NCI-H1694 treated with DMSO at 0.1 percent for 48 hours (cell line): ENCODE measurements around the gene HMCN1.
"Not testable (repeated sequence)": the region's sequence is repeated elsewhere in the genome, so short reads cannot be mapped to it uniquely, and the experiment has no call there.

Source experiments
- DNase-seq: peaks from one replicate; lab custom pipeline; 2025; lab: John Stamatoyannopoulos, UW

Gene HMCN1

GRCh38 chr1:185853739-185854138, 119.5 kb downstream of the HMCN1 start:
- no peak for DNase-seq

DNA sequence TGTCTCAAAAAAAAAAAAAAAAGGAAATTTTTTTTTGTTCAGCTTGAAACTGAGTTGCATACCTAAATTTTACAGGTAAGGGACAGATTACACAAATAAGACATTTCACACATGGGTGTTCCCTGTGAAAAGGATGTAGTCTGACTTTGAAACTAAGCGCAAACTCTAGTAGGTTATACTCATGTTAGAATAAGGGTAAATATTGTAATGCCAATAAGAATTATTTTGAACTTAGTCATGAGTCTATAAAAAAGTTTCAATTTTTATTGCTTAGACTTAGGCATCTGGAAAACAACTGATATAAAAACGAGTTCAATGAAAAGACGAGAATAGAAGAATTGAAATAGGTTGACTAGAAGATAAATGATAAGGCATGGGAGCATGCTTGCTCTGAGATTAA, 122.3 kb downstream of the HMCN1 start:
- DNase-seq, result no peak

DNA sequence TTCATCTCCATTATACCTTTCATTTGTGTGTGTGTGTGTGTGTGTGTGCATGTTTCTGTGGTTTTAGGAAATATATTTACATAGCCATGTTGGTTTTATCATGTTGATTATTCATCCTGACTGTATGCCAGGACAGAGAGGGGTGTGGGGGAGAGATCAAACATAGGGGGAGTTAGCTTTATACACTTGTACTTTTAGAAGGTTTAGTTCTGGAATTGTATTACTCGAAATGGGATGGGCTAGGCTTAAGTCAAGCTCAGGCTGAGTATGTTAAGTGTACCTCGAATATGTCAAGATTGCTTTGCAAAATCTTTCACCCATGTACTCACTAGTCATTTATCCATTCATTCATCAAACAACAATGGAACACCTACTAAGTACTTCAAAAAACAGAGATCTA, 123.3 kb downstream of the HMCN1 start:
- DNase-seq, result no peak

DNA sequence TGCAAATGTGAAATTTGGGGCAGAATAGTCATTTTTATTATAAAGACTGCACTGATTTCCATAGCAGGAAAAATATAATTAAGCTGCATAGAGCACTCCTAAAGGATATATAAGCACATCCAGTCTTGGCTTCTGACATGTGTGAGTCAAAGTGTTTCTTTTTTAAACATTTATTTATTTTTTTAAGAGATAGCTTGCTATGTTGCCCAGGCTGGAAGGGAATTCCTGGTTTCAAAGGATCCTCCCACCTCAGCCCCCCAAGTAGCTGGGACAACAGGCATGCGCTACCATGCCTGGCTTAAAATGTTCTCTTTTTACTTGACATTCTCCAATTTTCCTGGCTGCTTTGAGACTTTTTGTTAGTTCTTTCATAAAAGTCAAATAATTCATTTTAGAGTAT, 126.1 kb downstream of the HMCN1 start:
- DNase-seq, result no peak

DNA sequence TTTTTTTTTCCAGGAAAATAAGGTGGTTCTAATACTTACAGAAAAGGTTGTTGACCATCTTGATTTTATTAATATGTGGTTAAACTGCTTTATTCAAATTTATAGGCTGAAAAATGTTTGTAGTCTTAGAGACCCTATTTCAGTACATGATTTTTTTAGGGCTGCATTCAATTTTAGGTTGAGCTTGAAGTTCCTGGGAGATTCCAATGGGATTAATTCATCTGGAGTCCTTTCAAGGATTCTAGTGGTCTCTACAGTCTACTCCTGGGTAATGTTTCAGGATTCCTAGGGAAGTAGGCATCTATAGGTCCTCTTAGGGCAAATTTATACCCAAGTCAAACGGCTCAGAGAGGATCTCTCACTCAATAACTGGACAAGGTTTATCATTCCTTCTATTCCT, 126.7 kb downstream of the HMCN1 start:
- DNase-seq, result no peak

GRCh38 chr1:185861630-185862029, 127.4 kb downstream of the HMCN1 start:
- DNase-seq, result no peak

DNA sequence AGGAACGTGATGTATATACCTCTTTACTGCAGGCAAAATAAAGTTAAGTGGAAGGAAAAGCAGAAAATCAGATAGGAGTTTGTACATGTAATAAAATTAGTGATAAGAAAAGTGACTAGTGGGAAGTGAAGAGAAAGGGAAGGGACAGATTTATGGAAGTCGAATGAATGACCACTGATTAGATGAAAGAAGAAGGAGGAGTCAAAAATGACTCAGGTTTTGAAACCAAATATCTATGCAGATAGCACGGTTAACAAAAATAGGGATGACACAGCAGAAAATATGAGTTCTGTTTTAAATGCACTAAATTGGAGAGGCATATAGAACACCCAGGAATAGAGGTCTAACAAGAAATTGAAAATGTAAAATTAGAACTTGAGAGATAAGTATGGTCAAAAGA, 128.0 kb downstream of the HMCN1 start:
- DNase-seq, result no peak

- DNase-seq, result no peak
Observed at GRCh38 chr1:185864331-185864730, 130.1 kb downstream of the HMCN1 start.

DNA sequence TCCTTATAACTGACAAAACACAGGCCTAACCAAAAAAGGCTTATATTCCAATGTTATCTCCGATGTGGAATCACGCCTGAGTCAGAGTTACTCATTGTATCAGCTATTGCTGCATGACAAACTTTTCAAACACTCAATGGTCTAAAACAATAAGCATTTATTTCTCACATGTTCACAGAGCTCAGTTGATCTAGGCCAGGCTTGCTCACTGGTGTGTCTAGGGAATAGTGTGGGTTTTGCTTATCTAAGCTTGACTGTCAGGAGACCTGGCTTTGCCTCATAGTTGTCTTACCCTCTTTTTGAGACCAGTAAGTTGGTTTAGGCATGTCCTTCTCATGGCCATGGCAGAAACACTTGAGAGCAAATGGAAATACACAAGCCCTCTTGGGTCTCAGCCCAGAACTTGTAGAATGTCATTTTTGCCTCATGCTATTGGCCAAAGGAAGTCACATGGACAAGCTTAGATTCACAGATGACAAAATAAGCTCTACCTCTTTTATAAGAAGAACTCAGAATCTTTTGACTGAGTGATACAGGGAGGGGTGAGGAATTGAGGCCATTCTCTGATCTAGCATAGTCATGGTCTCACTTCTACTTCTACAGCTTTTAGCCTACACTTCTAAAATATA, 130.8 kb downstream of the HMCN1 start:
- no peak for DNase-seq

- no peak for DNase-seq
Observed at GRCh38 chr1:185869590-185869989, 135.4 kb downstream of the HMCN1 start.

GRCh38 chr1:185871627-185872150, 137.5 kb downstream of the HMCN1 start:
- DNase-seq, result no peak

GRCh38 chr1:185874246-185874645, 140.1 kb downstream of the HMCN1 start:
- no peak for DNase-seq

DNA sequence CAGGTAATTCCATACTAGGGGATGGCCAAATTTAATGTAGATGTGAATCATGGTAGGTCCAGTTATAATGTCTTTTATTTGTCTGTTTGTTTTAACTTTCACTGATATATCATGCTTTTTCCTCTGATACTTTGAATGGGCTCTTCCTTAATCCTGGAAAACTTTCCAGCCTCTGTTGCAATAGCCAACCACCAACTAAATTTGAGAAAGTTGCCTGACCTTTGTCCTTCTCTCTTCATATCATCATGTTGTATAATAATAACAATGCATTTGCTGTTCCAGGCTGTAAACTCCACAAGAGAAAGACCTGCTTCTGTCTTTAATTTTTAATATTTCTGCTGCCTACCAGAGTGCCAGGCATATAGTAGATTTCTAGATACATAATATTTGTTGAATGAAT, 146.1 kb downstream of the HMCN1 start:
- no peak for DNase-seq

DNA sequence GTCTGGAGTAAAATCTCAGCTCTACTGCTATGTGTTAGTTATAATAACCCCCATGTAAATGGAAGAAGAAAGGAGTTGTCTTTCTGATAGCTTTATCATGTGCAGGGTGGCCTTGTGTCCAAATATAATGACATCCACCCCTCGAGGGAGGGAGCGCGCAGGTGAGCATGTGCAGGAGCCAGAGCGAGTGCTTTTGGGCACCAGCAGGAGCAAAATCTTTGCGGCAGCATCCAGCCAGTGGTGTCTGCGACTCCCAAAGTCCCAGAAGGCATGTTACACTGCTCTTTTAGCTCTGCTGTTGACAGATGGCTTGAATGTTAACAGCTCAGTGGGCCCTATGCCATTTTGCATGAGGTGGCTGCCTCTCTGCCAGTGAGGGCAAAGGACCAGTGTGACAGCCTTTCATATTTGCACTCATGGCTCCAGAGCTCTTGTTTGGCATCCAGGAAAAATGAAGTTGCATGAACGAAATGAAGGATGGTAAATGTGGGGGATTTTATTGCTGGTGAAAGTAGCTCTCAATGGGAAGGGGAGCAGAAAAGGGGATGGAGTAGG, 146.7 kb downstream of the HMCN1 start:
- peak; percentile 96 for DNase-seq

DNA sequence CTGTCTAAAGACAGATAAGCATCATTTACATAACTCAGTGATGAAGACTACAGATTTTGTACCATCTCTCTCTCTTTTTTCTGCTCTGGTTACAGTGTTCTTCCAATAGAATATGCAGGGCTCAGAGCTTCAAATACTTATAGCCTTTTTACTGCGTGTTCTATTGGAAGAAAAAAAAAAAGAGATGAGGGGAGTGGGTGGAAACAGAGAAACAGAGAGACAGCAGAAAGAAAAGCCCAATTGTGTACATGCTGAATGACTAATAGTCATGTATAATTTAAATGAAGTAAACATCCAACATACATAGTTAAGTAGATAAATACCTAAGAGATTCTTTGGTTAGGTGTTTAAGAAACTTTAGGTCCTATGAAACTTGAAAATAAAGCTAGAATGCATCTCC, 151.9 kb downstream of the HMCN1 start:
- no peak for DNase-seq

DNA sequence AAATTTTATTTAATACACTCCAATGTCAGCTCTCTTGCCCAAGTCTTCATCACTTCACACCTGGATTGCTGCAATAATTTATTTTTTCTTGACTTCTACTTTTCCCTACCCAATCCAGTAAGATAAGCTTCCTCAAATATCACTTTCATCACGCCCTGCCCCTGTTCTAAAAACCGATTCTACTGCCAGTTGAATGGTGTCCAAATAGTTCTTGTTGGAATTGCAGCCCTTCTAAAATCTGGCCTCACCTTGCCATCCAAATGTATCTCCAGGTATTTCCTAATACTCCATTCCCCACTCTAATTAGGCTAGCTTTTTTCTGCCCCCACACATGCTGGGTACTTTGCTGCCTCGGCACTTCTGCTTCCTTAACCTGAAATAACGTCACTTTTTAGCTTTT, 152.5 kb downstream of the HMCN1 start:
- no peak for DNase-seq

- DNase-seq, result not testable (repeated sequence)
Observed at GRCh38 chr1:185892831-185893403, 158.7 kb downstream of the HMCN1 start.

DNA sequence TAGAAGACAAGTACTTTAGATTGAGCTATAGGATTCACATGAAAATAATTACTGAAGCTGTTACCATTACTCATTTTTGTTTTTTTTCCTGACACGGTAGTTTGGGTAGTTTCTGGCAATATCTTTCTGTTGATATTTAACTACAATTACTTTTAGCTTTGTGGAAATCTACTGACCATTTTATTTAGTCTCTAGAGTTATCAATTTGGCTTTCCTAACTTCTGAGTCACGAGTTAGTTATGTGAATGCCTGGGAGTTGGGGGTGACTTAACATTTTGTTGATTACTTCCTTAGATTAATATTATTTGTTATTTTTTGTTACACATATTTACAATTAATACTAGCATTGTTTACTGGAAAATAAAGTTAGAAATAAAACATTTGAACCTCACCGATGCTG, 160.6 kb downstream of the HMCN1 start:
- no peak for DNase-seq

DNA sequence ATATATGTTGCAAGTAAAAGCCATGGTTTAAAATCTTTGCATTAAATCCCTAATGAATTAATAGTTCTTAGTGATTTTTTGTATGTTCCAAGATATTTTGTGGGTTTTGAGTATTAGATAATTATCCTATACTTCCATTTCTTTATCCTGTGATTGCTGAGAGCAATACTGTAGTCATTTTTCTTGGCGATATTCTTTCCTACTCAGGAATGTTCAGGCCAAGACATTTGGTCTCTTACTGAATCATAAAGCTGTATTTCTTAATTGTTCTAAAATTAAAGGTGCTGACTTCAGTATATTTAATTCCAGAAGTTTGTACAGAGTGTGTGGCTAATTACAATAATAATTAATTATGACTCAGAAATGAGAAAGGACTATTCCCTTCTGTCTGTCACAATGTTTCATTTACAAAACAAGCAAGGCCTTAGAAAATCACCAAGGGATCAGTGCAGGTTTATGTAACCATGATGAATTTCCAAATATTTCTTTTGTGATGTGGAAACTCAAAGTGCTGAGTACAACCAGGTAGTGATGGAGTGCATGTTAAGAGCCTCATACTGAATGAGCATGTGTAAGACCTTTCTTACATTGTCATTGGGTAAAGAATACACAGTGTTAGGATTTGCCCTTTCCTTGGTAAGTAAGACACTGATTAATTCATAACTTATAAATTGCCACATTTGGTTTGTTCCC, 161.2 kb downstream of the HMCN1 start:
- DNase-seq, result no peak

- no peak for DNase-seq
Observed at GRCh38 chr1:185896863-185897262, 162.7 kb downstream of the HMCN1 start.

DNA sequence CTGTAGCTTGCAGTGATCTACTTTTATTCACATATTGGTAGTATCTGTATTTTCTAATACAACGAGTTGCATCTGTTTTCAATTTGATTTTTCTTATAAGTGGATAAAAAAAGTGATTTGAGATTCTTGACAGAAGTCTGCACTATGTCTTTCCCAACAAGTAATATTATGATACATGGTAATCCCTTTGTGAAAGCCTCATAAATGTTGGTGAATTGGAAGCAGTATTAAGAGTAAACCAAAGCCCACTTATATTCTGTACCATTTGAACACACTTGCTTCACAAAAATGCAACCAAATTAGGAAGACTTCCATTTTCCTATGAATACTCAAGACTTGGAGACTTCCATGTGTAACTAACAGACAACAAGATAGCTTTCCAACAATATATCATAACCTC, 172.0 kb downstream of the HMCN1 start:
- no peak for DNase-seq

- DNase-seq, result no peak
Observed at GRCh38 chr1:185907246-185907645, 173.1 kb downstream of the HMCN1 start.

GRCh38 chr1:185911978-185912377, 177.8 kb downstream of the HMCN1 start:
- DNase-seq, result no peak
